HG02884 (cell line): ENCODE data around the gene HELZ.
"Not testable (repeated sequence)": the region's sequence is repeated elsewhere in the genome, so short reads cannot be mapped to it uniquely, and the experiment has no call there.

Source experiments
- ATAC-seq: cut with Tn5 transposase; IDR thresholded peaks from one replicate; pipeline ENCODE4 v1.9.1; 2021; ENCODE audit warnings: mild to moderate bottlenecking, moderate library complexity; ENCODE audit not compliant: unreplicated experiment

HELZ gene

DNA sequence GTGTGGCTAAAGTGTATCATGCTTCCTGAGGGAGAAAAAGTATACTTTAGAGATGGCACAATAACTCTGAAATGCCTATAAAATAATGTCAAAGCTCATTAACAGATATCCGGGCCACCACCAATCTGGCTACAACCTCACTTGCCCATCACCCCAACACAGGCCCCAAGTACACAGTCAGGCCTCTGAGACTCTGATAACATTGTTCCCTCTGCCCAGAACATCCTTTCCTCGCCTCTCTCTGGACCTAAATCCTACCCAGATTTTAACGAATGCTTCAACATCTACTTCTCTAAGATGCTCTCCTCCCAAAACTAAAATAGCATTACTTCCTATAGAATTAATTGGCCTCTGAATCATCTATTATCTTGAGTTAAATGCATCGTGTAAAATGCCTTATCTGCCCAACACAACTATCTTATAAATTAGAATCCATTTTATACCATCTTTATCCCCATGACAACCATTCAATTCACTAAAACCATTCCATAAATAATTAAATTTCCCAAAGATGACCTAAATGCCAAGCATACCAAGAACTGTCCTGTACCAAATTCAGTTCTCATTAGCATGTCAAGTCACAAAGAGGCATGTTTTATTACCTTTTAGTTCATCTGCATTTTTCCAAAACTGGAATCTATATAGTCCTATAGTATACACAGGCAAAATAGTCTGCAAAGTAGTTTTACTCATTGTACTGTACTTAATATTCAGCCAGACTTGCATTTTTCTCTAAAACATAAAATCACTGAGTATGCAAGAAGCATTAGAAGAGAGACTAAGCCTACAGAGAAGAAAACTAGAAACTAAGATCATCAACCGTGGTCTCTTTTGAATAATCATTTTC lies 15.7 kb downstream of the HELZ start:
- no peak for ATAC-seq

GRCh38 chr17:67227488-67227887 lies 17.5 kb downstream of the HELZ start:
- ATAC-seq = no peak

GRCh38 chr17:67225316-67225715 lies 19.7 kb downstream of the HELZ start:
- ATAC-seq = no peak

GRCh38 chr17:67224736-67225135 lies 20.3 kb downstream of the HELZ start:
- ATAC-seq = no peak

- ATAC-seq = no peak
Observed at GRCh38 chr17:67223924-67224323, 21.1 kb downstream of the HELZ start.

GRCh38 chr17:67221062-67221998 lies 23.7 kb downstream of the HELZ start:
- ATAC-seq = no peak

- ATAC-seq = no peak
Observed at GRCh38 chr17:67218385-67218950, 26.5 kb downstream of the HELZ start.

DNA sequence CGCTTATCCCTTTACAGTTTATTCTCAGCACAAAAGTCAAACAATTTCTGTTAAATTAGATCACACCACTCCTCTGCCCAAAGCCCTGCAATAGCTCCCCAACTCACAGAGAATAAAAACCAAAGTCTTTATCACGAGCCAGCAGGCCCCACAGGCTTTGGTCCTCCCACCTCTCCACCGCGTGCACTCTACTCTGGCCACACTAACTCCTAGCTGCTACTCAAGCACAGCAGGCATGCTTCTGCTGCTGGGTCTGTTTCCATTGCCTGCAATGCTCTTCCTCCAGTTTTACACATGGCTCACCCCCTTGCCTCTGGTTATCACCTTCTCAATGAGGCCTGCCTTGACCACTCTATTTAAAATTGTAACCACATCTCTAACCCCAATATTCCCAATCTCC lies 27.6 kb downstream of the HELZ start:
- no peak for ATAC-seq

DNA sequence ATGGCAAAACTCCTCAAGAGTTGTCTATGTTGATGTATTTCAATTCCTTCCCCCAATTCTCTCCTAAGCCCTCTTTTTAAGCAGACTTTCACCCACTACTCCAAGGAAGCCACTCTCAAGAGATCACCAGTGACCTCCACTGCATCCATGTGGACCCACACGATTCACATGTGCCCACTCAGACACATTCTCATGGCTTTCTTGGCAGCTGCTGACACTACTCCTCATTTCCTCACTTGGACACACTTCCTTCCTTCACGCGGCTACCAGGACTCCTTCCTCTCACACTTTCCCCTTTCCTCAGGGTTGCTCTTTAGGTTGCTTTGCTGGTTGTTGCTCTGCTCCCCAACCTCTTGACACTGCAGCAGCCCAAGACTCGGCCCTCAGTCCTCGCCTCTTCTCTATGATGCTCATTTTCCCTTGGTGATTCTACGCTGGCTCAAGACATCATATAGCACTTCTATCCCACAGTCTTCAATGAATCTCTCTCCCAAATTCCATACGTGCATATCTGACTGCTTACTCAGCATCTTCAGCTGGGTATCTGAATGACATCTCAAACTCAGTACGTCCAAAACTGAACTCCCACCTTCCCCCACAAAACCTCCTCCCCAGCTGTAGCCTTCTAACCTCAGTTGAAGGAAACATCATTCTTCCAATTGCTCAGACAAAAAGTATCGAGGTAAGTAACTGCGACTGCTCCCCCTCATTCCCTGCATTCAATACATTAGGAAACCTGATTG lies 28.2 kb downstream of the HELZ start:
- ATAC-seq = no peak

GRCh38 chr17:67215991-67216421 lies 29.0 kb downstream of the HELZ start:
- no peak for ATAC-seq

DNA sequence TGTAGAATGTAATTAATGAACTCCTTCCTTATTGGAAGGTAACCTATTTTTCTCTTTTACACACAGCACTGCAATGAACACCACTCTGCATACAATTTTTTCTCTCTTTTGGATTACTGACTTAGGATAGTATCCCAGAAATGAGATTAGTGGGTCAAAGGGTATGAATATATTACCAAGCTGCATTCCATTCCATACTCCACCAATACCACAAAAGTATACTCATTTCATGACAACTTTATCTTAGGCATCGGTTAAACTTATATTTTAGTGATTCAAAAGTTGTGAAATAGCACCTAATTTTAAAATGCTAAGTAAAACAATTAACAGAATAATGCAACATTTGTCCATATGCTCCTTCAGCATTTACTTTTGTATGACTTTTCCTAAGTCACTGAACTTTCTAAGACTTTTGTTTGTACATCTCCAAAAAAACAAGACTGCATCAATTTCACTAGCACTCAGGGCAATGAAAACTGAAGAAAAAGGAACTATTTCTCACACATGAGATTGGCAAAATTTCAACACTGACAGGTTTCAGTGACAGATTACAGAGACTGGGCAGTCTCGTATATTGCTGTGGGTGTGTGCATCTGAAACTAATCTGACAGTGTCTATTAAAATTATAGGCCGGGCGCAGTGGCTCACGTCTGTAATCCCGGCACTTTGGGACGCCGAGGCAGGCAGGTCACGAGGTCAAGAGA lies 32.1 kb downstream of the HELZ start:
- ATAC-seq = no peak

DNA sequence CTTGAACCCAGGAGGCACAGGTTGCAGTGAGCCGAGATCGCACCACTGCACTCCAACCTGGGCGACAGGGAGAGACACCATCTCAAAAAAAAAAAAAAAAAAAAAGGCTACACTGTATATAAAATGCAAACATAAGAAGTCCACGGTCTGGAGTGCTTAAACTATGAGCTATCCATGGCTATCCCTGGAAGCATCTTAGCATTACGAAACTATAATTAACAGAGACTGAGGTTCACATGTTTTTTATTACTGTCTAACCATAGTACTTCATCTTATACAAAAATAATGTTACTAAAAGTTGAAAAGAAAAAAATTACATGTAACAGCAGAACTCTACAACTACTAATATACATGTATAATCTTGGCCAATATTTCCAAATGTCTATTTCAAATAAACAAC lies 32.8 kb downstream of the HELZ start:
- no peak for ATAC-seq

GRCh38 chr17:67211742-67212141 lies 33.3 kb downstream of the HELZ start:
- no peak for ATAC-seq

DNA sequence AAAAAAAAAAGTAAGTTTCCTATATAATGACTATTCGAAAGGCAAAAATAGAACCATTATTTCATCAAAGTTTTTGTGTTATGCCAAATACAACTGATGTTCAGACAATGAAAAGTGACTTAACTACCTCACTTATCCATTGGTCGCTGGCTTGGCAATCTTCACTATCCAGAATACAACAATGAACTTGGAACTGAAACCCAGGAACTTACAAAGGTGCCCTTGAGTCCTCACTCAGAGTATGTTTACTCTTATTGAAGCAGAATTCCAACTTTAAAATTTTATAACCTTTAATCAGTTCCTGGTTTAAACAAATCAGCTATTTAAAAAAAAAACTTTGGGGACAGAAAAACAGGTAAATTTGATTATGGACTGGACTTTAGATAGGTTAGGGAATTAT lies 34.1 kb downstream of the HELZ start:
- ATAC-seq = no peak

DNA sequence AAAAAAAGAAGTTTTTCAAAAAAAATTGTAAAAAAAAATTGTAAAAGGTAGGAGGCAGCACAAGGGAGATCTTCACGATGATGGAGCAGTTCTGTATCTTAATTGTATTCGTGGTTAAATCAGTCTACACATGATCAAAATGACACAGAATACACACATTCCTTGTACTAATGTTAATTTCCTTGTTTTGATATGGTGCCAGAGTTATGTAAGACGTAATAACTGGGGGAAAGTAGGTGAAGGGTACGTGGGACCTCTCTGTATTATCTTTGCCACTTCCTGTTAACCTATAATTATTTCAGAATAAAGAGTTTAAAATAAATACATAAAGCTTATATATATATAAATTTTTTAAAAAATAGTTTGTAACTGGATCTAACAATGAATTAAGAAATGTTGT lies 36.8 kb downstream of the HELZ start:
- ATAC-seq = no peak

DNA sequence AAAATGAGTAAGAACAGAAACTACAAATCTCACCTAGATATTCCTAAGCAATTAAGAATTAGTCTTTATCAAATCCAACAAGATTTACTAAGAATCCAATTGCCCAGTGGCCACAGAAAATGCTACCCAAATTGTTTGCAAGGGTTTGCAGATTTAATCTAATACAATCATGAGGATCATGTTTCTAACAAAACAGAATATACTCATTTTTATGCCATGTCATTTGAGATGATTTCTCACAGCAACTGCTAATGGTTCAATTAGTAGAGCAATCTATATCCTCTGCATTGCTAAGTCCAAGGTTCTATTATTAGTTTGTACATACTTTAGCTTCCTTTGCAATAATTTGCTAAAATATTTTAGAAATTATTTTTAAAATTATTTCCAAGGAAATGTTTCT lies 41.2 kb downstream of the HELZ start:
- no peak for ATAC-seq

GRCh38 chr17:67202503-67202902 lies 42.5 kb downstream of the HELZ start:
- ATAC-seq = no peak

DNA sequence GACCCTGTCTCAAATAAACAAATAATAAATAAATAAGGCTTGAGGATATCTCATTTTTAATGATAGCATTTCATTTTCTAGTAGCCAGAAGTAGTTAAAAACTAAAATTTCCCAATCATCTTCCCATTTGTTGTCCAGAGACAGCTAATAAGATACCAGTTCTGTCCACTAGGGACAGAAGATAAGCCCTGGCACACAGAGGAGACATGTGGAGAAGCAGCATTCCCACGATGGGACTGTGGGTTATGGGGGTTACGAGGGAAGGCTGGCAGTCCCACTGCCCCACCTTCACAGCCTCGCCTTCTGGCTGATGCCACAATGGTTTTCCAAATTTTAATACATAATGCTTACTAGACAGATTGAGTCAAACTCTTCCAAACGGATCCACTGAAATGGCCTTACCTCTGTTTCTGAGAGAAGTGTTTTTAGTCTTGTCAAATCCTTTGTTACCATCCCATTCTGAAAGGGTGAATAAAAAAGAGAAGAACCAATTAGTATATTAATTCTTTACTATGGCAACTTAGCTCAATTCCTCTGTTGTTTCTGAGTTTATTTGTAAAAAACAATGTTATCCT lies 44.2 kb downstream of the HELZ start:
- ATAC-seq = no peak

GRCh38 chr17:67198131-67198530 lies 46.9 kb downstream of the HELZ start:
- ATAC-seq = no peak

- ATAC-seq = not testable (repeated sequence)
Observed at GRCh38 chr17:67197023-67197422, 48.0 kb downstream of the HELZ start.
